ENCODE data around the gene CDCA7.
A peak's percentile ranks its signal among the peaks of the same experiment; 100 is the strongest.
"Not testable (repeated sequence)": the region's sequence is repeated elsewhere in the genome, so short reads cannot be mapped to it uniquely, and the experiment has no call there.

CDCA7 gene

DNA sequence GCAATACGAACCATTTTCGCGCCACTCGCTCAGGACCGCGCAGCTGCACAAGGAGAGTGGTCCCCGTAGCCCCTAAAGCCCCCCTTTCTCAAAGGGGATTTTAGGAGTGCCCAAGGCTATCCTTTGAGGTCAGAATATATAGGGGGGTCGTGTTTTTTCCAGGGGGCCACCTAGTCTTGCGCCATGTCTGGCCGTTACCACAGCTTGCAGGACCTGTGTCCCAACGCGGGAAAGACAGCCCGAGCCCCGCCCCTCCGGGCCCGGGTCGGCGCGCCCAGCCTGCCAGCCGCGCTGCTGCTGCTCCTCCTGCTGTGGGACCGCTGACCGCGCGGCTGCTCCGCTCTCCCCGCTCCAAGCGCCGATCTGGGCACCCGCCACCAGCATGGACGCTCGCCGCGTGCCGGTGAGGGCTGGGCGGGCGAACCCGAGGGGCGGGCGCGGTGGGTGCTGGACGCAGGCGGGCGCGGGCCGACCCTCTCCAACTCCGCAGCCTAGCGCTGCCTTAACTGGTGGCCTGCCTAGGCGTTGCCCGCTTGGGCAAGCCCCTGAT is at the start of gene CDCA7:
Gene CDCA7 (plus strand): TSS at position 291 of the 550 bp plus-strand sequence. CDS start 92 bp downstream, at position 383.
- Histone ChIP-seq H3K36me3 (replicated peaks) (peaks cover 16% of the 10 kb centered on the region), H3K4me1 (peaks cover 28% of the 10 kb centered on the region), H3K27me3 (ENCODE audit: low read depth) (no peaks in the 10 kb centered on the region), H3K9me3 (no peaks in the 10 kb centered on the region), H3K4me3 (peak within 1 kb of the TSS; percentile 82)
- in situ Hi-C loops (cut with MboI; ENCODE audit: low sequenced_read_pairs): loop anchor here (25.0 kb wide), 1 partner anchor 317 kb away; no protein-coding TSS in a partner anchor
- DNase-seq (ENCODE audit: low spot score in 2 of 2): peak; percentile 72 to 90

DNA sequence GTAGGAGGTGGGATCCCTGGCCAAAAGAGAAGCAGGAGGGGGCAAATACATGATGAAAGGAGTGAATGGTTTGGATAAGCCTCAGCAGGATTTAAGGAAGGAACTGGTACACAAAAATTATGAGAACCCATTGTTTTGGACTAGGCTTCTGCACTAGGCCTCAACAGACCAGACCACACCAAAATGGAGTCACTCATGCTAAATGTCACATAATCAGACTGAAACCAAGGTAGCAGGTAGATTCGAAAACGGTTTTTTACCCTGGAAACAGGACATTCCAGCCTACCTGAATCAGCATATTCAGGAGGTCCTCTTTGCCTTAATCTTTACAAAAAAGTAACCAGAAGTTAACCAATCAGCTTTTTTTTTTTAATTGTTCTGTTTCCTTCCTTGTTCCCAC is 49.4 kb upstream of the CDCA7 start:
- DNase-seq (ENCODE audit: low spot score in 2 of 2): no peak
- Histone ChIP-seq H3K36me3 (replicated peaks) (no peaks in the 10 kb centered on the region), H3K27me3 (ENCODE audit: low read depth) (no peaks in the 10 kb centered on the region), H3K4me1 (peaks cover 12% of the 10 kb centered on the region), H3K9me3 (peaks cover 6% of the 10 kb centered on the region; the same call in 1 of the 2 replicates), H3K4me3 (no peak overlapping the region)
- in situ Hi-C loops (cut with MboI; ENCODE audit: low sequenced_read_pairs): no loop called here

DNA sequence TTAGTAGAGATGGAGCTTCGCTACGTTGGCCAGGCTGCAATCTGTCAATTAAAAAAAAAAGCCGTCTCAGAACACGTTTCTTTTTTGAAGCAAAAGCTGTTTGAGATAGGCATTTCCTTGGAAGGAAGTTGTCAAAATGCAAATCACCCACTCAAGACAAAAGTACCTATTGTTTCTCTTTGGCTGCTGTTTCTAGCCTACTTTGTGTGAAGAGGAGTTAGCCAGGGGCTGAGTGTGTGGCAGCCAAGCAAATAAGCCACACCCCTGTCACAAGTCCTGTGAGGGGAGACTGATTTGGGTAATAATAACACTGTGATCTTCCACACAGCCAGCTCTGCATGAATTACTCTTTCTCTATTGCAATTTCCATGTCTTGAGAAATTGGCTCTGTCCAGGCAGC is 47.4 kb upstream of the CDCA7 start:
- Histone ChIP-seq H3K27me3 (ENCODE audit: low read depth) (no peaks in the 10 kb centered on the region), H3K36me3 (replicated peaks) (no peaks in the 10 kb centered on the region), H3K9me3 (peaks cover 3% of the 10 kb centered on the region; the same call in 1 of the 2 replicates), H3K4me1 (peaks cover 12% of the 10 kb centered on the region), H3K4me3 (no peak overlapping the region)
- in situ Hi-C loops (cut with MboI; ENCODE audit: low sequenced_read_pairs): no loop called here
- peak; percentile 6 to 20 for DNase-seq (ENCODE audit: low spot score in 2 of 2)

GRCh38 chr2:173309370-173309769 is 45.3 kb upstream of the CDCA7 start:
- in situ Hi-C loops (cut with MboI; ENCODE audit: low sequenced_read_pairs); H3K27me3 ChIP-seq (ENCODE audit: low read depth); DNase-seq (ENCODE audit: low spot score in 2 of 2); H3K4me3 ChIP-seq; H3K36me3 ChIP-seq (replicated peaks); H3K9me3 ChIP-seq: not testable (repeated sequence)
- H3K4me1 ChIP-seq: peaks cover 12% of the 10 kb centered on the region

- Histone ChIP-seq H3K4me3 (no peak overlapping the region), H3K9me3 (peaks cover 3% of the 10 kb centered on the region; the same call in 1 of the 2 replicates), H3K36me3 (replicated peaks) (no peaks in the 10 kb centered on the region), H3K4me1 (peaks cover 5% of the 10 kb centered on the region; the same call in 1 of the 2 replicates), H3K27me3 (ENCODE audit: low read depth) (no peaks in the 10 kb centered on the region)
- in situ Hi-C loops (cut with MboI; ENCODE audit: low sequenced_read_pairs): no loop called here
- no peak for DNase-seq (ENCODE audit: low spot score in 2 of 2)
These were observed 42.6 kb upstream of the CDCA7 start for GRCh38 chr2:173311844-173312606.

DNA sequence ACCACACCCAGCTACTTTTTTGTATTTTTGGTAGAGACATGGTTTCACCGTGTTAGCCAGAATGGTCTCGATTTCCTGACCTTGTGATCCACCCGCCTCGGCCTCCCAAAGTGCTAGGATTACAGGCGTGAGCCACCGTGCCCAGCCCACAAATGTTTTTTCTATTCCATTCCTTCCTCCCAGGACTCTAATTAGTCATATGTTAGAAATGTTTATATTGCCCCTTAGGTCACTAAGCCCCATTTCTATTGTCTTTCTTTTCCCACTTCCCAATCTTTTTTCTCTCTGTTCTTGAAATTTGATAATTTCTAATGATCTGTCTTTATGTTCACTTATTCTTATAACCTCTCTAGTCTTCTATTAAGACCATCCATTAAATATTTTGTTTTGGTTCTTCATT is 31.3 kb upstream of the CDCA7 start:
- H3K4me3 ChIP-seq: no peak overlapping the region
- H3K9me3 ChIP-seq: 0 out of 2 replicates have a peak, but pooled peaks cover 2% of the 10 kb centered on the region
- no peaks in the 10 kb centered on the region; the same call in 1 of the 2 replicates for H3K27me3 ChIP-seq (ENCODE audit: low read depth)
- no peaks in the 10 kb centered on the region for H3K36me3 ChIP-seq (replicated peaks)
- in situ Hi-C loops (cut with MboI; ENCODE audit: low sequenced_read_pairs): no loop called here
- no peaks in the 10 kb centered on the region for H3K4me1 ChIP-seq
- no peak for DNase-seq (ENCODE audit: low spot score in 2 of 2)

GRCh38 chr2:173326806-173327205 is 27.9 kb upstream of the CDCA7 start:
- 0 out of 2 replicates have a peak, but pooled peaks cover 2% of the 10 kb centered on the region for H3K9me3 ChIP-seq
- H3K27me3 ChIP-seq (ENCODE audit: low read depth): peaks cover 3% of the 10 kb centered on the region; the same call in 1 of the 2 replicates
- no peaks in the 10 kb centered on the region for H3K4me1 ChIP-seq
- no peak for DNase-seq (ENCODE audit: low spot score in 2 of 2)
- no peaks in the 10 kb centered on the region for H3K36me3 ChIP-seq (replicated peaks)
- no peak overlapping the region for H3K4me3 ChIP-seq
- in situ Hi-C loops (cut with MboI; ENCODE audit: low sequenced_read_pairs): no loop called here

GRCh38 chr2:173327421-173327820 is 27.3 kb upstream of the CDCA7 start:
- Histone ChIP-seq H3K4me1 (no peaks in the 10 kb centered on the region), H3K36me3 (replicated peaks) (no peaks in the 10 kb centered on the region), H3K4me3 (no peak overlapping the region), H3K9me3 (0 out of 2 replicates have a peak, but pooled peaks cover 2% of the 10 kb centered on the region), H3K27me3 (ENCODE audit: low read depth) (peaks cover 3% of the 10 kb centered on the region; the same call in 1 of the 2 replicates)
- in situ Hi-C loops (cut with MboI; ENCODE audit: low sequenced_read_pairs): no loop called here
- no peak for DNase-seq (ENCODE audit: low spot score in 2 of 2)

DNA sequence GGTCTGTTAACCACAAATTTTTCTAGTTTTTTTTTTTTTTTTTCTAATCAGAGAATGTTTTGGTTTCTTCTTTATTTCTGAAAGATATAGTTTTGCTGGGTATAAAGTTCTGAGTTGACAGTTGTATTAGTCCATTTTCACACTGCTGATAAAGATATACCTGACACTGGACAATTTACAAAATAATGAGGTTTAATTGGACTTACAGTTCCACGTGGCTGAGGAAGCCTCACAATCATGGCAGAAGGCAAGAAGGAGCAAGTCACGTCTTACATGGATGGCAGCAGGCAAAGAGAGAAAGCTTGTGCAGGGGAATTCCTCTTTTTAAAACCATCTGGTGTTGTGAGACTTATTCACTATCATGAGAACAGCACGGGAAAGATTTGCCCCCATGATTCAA is 21.7 kb upstream of the CDCA7 start:
- H3K4me3 ChIP-seq; H3K36me3 ChIP-seq (replicated peaks); in situ Hi-C loops (cut with MboI; ENCODE audit: low sequenced_read_pairs); DNase-seq (ENCODE audit: low spot score in 2 of 2); H3K9me3 ChIP-seq; H3K4me1 ChIP-seq; H3K27me3 ChIP-seq (ENCODE audit: low read depth): not testable (repeated sequence)

DNA sequence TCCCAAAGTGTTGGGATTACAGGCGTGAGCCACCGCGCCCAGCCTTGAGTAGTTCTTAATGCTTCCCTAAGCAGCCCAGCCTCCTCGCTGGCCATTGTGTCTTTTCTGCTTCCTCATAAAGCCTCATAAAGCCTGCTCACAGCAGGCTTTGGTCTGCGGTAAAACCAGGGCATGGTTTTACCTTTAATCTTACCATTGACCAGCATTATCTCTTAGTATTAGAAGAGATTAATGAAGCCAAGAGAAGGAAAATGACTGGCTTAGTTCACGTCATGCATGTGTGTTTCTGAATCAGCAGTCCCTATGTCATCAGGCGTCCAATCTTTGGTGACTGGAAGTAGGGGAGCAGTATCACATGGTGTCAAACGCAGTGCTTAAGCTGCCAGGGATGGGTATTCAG is 14.9 kb upstream of the CDCA7 start:
- in situ Hi-C loops (cut with MboI; ENCODE audit: low sequenced_read_pairs): no loop called here
- no peak for DNase-seq (ENCODE audit: low spot score in 2 of 2)
- no peaks in the 10 kb centered on the region for H3K36me3 ChIP-seq (replicated peaks)
- H3K4me1 ChIP-seq: no peaks in the 10 kb centered on the region
- H3K27me3 ChIP-seq (ENCODE audit: low read depth): no peaks in the 10 kb centered on the region
- no peaks in the 10 kb centered on the region; the same call in 1 of the 2 replicates for H3K9me3 ChIP-seq
- H3K4me3 ChIP-seq: no peak overlapping the region

DNA sequence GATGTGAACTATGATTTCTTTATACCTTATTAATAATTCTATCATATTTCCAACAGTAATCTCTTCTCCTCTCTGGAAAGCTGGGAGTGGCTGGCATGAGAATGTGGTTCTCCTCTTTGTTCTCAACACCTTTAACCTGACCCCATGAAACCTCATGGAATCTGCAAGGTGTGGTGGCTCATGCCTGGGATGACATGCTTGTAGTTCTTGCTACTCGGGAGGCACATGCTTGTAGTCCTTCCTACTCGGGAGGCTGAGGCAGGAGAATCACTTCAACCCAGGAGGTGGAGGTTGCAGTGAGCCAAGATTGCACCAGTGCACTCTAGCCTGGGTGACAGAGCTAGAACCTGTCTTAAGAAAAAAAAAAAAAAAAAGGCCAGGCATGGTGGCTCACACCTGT is 10.8 kb upstream of the CDCA7 start:
- Histone ChIP-seq H3K4me1 (no peaks in the 10 kb centered on the region), H3K36me3 (replicated peaks) (no peaks in the 10 kb centered on the region), H3K27me3 (ENCODE audit: low read depth) (no peaks in the 10 kb centered on the region), H3K9me3 (peaks cover 9% of the 10 kb centered on the region), H3K4me3 (no peak overlapping the region)
- DNase-seq (ENCODE audit: low spot score in 2 of 2): no peak
- in situ Hi-C loops (cut with MboI; ENCODE audit: low sequenced_read_pairs): no loop called here

GRCh38 chr2:173346035-173346434 is 8.6 kb upstream of the CDCA7 start:
- DNase-seq (ENCODE audit: low spot score in 2 of 2): no peak
- Histone ChIP-seq H3K27me3 (ENCODE audit: low read depth) (no peaks in the 10 kb centered on the region), H3K36me3 (replicated peaks) (no peaks in the 10 kb centered on the region), H3K4me3 (no peak overlapping the region), H3K9me3 (peaks cover 9% of the 10 kb centered on the region), H3K4me1 (no peaks in the 10 kb centered on the region)
- in situ Hi-C loops (cut with MboI; ENCODE audit: low sequenced_read_pairs): no loop called here

DNA sequence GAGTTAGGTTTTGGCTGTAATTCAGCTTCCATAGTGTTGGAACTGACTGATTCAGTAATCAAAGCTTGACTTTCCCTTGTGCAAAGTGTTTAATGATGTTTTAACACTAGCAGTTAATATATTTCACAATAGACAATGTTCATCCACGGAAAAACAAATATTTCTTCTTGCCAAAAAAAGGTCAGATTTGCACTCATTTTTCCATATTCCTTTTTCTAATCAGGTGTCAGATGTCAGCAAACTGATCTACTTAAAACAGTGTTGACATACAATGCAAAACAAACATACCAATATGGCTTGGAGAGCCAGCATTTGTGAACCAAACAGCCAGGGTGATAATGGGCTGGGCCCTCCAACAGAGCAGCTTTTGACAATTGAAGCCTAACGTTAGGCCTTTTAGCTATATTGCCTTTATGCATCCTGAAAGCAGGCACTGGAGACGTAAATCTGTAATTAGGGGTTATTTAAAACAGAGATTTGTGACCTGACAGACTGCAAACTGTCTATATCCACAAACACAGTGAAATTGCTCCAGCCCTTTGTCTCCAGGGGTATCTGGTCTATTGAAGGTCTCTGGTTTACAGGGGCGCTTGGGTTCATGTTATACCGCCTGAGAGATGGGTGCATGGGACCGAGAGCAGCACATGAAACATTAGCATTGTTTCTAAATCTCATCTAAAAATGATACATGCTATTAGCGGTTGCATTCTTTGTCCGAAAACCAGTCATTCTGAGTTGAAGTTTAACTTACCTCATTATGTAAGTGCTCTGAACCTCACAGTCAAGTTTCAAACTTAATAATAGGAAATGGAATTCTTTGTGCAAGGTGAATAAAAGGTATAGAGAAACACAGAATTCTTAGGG is 7.1 kb upstream of the CDCA7 start:
- Histone ChIP-seq H3K4me3 (no peak overlapping the region), H3K27me3 (ENCODE audit: low read depth) (no peaks in the 10 kb centered on the region), H3K36me3 (replicated peaks) (no peaks in the 10 kb centered on the region), H3K4me1 (peaks cover 2% of the 10 kb centered on the region), H3K9me3 (peaks cover 9% of the 10 kb centered on the region)
- in situ Hi-C loops (cut with MboI; ENCODE audit: low sequenced_read_pairs): no loop called here
- peak; percentile 6 to 31 for DNase-seq (ENCODE audit: low spot score in 2 of 2)
